MCF 10A (cell line): ENCODE data around the gene PAXX. TPM values are rescaled to one million over a fixed set of nuclear protein-coding genes. Genes with fewer than 3 reads are reported as not detected.

Experiments used
- BruUV-seq: library from RNA; stranded (reverse); fragments of 400-500 nt; replicated peaks from 2 replicates; lab custom pipeline; 2021; lab: Mats Ljungman, UMichigan
- CTCF ChIA-PET: fragments of 300-600 bp; sonication (Branson Sonifier 250); formaldehyde crosslinking; extraction: SDS; loops from one replicate; lab custom pipeline; 2021; ENCODE audit warnings: antibody characterized with exemption, inconsistent platforms; lab: Yijun Ruan, JAX
- POLR2A ChIA-PET: fragments of 300-600, 350-650 bp; sonication (Branson Sonifier 250); formaldehyde crosslinking; extraction: SDS; loops from one replicate; lab custom pipeline; 2020; ENCODE audit warnings: antibody characterized with exemption, inconsistent platforms; lab: Yijun Ruan, JAX
- DNase-seq: peaks from one replicate; pipeline ENCODE4 v3.0.0-alpha.2; 2018; ENCODE audit not compliant: unreplicated experiment
- H3K27ac Mint-ChIP-seq: one replicate; pipeline ENCODE4 v1.8.0; 2022; ENCODE audit warnings: mild to moderate bottlenecking, low read depth, mixed read lengths; ENCODE audit not compliant: unreplicated experiment
- H3K27me3 Mint-ChIP-seq: one replicate; pipeline ENCODE4 v1.8.0; 2022; ENCODE audit warnings: mixed read lengths; ENCODE audit not compliant: insufficient read depth, unreplicated experiment
- H3K36me3 Mint-ChIP-seq: one replicate; pipeline ENCODE4 v1.8.0; 2022; ENCODE audit warnings: mild to moderate bottlenecking, moderate library complexity, mixed read lengths; ENCODE audit not compliant: insufficient read depth, unreplicated experiment
- H3K4me1 Mint-ChIP-seq: one replicate; pipeline ENCODE4 v1.8.0; 2022; ENCODE audit warnings: mixed read lengths; ENCODE audit not compliant: insufficient read depth, unreplicated experiment
- H3K4me3 Mint-ChIP-seq: one replicate; pipeline ENCODE4 v1.8.0; 2022; ENCODE audit warnings: mild to moderate bottlenecking, moderate library complexity, mixed read lengths; ENCODE audit not compliant: unreplicated experiment
- H3K9me3 Mint-ChIP-seq: one replicate; pipeline ENCODE4 v1.8.0; 2022; ENCODE audit warnings: mixed read lengths; ENCODE audit not compliant: unreplicated experiment
- intact Hi-C: fragments of 100-400 bp; cut with micrococcal nuclease; formaldehyde crosslinking; loops from 2 replicates; pipeline ENCODE4 v1.14.1; 2022
- total RNA-seq: library from RNA; stranded (reverse); gene quantifications from 2 replicates; pipeline ENCODE4 v1.2.3, GENCODE V29; 2022
- TF ChIP-seq, protein P1 (sequence below): fragments of 200-600 bp; IDR thresholded peaks from one replicate; pipeline ENCODE4 v1.8.0; 2022; ENCODE audit warnings: antibody characterized with exemption, mild to moderate bottlenecking; ENCODE audit not compliant: unreplicated experiment

PAXX gene
- total RNA-seq, 1 experiment from 2014 or later, result 57.9 TPM

DNA sequence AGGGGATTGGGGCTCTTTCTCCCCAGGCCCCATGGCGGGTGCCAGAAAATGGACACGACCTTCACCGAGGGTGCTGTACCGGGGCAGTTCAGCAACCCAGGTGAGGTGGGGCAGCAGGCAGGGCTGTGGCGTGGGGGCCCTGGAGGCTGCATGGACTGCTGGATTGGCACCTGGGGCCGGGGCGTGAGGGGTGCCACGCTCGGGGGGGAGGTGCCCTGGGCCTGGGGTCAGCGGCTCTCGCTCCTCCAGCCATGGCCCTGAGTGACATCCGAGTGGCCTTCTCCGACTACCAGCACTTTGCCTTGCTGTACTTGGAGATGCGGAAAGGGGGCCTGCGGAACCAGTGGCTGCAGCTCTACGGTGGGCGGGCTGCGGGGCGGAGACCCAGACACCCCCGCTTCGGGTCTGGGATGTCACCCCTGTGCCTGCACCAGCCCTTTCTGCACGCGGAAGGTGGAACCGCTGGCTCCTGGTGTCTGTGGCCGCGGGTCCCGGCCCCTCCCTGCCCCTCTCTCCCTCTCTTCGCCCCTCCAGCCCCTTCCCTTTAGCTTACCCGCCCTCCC, 7.7 kb upstream of the PAXX start:
- no TSS peak for BruUV-seq
- POLR2A ChIA-PET, result no interaction called here
- DNase-seq, result no peak
- Mint-ChIP-seq H3K27ac (no peak overlapping the region), H3K9me3 (no peaks in the 10 kb centered on the region), H3K4me1 (no peaks in the 10 kb centered on the region), H3K36me3 (no peaks in the 10 kb centered on the region), H3K4me3 (no peak overlapping the region), H3K27me3 (no peaks in the 10 kb centered on the region)
- intact Hi-C loops, result no loop called here
- TF ChIP-seq, protein P1, sequence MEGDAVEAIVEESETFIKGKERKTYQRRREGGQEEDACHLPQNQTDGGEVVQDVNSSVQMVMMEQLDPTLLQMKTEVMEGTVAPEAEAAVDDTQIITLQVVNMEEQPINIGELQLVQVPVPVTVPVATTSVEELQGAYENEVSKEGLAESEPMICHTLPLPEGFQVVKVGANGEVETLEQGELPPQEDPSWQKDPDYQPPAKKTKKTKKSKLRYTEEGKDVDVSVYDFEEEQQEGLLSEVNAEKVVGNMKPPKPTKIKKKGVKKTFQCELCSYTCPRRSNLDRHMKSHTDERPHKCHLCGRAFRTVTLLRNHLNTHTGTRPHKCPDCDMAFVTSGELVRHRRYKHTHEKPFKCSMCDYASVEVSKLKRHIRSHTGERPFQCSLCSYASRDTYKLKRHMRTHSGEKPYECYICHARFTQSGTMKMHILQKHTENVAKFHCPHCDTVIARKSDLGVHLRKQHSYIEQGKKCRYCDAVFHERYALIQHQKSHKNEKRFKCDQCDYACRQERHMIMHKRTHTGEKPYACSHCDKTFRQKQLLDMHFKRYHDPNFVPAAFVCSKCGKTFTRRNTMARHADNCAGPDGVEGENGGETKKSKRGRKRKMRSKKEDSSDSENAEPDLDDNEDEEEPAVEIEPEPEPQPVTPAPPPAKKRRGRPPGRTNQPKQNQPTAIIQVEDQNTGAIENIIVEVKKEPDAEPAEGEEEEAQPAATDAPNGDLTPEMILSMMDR, result no peak
- CTCF ChIA-PET, result interaction anchor here (0.9 kb wide), 1 partner anchor 44 kb away, joined by 4 read pairs; no protein-coding TSS in a partner anchor

DNA sequence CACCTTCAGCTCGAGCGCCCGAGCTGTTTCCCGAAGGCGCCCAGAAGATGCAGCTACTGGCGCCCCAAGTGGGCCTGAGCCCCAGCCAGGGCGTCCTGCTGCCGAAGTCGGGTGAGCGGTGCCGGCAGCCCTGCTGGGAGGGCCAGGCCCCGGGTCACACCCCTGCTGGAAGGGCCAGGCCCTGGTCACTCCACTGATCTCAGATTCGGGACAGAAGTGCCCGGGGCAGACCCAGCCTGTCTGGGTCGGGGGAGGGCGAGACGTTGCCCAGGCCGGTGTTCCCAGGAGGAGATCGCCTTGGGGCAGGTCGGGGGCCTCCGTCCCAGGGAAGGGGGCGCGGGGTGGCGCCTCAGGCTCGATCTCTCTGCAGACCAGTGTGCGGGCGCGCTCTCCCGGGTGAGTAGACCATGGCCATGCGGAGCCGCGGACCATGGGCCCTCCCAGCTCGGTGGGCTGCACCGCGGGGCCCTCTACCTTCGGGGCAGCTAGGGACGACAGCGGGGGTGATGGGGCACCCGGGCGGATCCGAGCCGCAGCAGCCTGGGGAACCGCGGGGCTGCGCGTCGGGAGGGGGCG, 7.1 kb upstream of the PAXX start:
- ChIA-PET POLR2A (no interaction called here), CTCF (interaction anchor here (0.9 kb wide), 1 partner anchor 44 kb away, joined by 4 read pairs; no protein-coding TSS in a partner anchor)
- Mint-ChIP-seq H3K27me3 (no peaks in the 10 kb centered on the region), H3K36me3 (no peaks in the 10 kb centered on the region), H3K27ac (no peak overlapping the region), H3K4me1 (no peaks in the 10 kb centered on the region), H3K9me3 (no peaks in the 10 kb centered on the region), H3K4me3 (no peak overlapping the region)
- intact Hi-C loops, result no loop called here
- no peak for DNase-seq
- TF ChIP-seq, protein P1, result no peak
- BruUV-seq, result no TSS peak

DNA sequence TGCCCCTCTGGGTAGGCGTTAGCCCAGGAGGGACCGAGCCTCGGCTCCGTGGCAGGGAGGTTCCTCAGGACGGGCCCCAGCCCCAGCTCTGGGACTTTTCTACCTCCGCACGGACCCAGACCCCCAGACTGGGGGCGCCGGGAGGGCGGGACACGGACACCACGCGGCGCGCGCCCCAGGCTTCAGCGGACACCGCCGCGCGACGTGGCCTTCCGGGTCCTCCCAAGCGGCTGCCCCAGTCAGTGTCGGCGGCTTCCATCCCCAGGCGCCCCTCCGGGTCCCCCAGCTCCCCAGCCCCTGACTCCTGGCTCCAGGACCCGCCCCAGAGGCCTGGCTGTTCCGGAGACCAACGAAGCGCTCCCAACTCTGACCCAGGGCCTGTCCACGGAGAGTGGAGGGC, 6.4 kb upstream of the PAXX start:
- Mint-ChIP-seq H3K27me3 (no peaks in the 10 kb centered on the region), H3K36me3 (no peaks in the 10 kb centered on the region), H3K4me3 (no peak overlapping the region), H3K27ac (no peak overlapping the region), H3K4me1 (no peaks in the 10 kb centered on the region), H3K9me3 (no peaks in the 10 kb centered on the region)
- ChIA-PET POLR2A (no interaction called here), CTCF (interaction anchor here (0.9 kb wide), 1 partner anchor 43 kb away, joined by 4 read pairs; no protein-coding TSS in a partner anchor)
- no TSS peak for BruUV-seq
- no peak for DNase-seq
- TF ChIP-seq, protein P1, result no peak
- intact Hi-C loops, result no loop called here

DNA sequence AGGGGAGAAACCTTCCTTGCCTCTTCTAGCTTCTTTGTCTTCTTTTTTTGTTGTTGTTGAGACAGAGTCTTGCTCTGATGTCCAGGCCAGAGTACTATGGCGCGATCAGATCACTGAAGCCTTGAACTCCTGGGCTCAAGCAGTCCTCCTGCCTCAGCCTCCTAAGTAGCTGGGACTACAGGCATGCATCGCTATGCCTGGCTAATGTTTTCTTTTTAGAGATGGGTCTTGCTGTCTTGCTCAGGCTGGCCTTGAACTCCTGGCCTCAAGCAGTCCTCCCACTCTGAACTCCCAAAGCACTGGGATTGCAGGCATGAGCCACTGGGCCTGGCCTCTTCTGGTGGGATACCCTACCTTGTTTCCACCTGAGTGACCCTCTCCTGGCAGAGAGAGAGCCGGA, 3.4 kb upstream of the PAXX start:
- Mint-ChIP-seq H3K27me3 (no peaks in the 10 kb centered on the region), H3K4me3 (no peak overlapping the region), H3K27ac (no peak overlapping the region), H3K9me3 (no peaks in the 10 kb centered on the region), H3K4me1 (no peaks in the 10 kb centered on the region), H3K36me3 (peaks cover 11% of the 10 kb centered on the region)
- ChIA-PET CTCF (interaction anchor here (0.8 kb wide), 1 partner anchor 27 kb away, joined by 3 read pairs; no protein-coding TSS in a partner anchor), POLR2A (no interaction called here)
- intact Hi-C loops, result no loop called here
- no TSS peak for BruUV-seq
- DNase-seq, result no peak
- TF ChIP-seq, protein P1, result no peak
